Fibroblast of skin of abdomen (primary cell): ENCODE results near the gene TRERF1.
A peak's percentile ranks its signal among the peaks of the same experiment; 100 is the strongest.
"Not testable (repeated sequence)": the region's sequence is repeated elsewhere in the genome, so short reads cannot be mapped to it uniquely, and the experiment has no call there.

Source experiments
- DNase-seq: peaks from one replicate; pipeline ENCODE4 v3.0.0-alpha.2; 2013

The TRERF1 gene

GRCh38 chr6:42239333-42239732 is 212.4 kb downstream of the TRERF1 start:
- no peak for DNase-seq

GRCh38 chr6:42237857-42238256 is 213.9 kb downstream of the TRERF1 start:
- DNase-seq: no peak

- no peak for DNase-seq
Measured at GRCh38 chr6:42236682-42237473, 214.8 kb downstream of the TRERF1 start.

DNA sequence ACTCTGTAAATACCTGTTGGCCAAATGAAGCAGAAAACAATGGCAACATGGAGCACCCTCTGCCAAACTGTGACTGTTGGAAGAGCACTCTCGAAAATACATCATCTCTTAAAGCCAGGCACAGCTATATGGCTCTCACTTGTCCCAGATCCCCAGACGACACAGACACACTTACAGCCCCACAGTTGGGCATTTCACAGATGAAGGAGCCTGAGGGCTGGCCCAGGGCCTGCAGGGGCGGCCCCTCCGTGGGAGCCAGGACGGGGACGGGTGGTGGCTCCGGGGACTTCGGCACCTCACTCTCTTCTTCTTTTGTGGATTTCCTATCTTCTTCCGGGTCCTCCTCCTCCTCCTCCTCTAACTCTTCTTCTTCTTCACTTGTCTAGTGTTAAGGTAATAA is 215.7 kb downstream of the TRERF1 start:
- no peak for DNase-seq

DNA sequence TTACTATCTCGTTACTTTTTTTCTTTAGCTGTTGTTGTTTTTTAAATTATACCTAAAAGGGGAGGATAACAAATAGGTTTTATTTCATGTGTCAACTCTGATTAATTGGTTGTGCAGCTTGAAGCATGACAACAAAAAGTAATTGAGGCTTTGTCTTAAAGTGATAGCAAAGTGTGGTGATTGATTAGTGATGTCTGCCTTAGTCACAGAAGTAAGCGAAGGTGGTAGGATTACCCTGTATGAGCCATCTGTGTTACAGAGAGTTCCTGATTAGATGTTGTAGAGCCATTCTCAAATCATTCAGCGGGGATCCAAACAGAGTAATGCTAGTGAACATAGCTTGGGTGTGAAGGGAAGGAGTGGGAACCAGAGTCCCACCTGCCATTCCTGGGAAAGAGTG is 219.7 kb downstream of the TRERF1 start:
- no peak for DNase-seq

- DNase-seq: no peak
Measured at GRCh38 chr6:42230345-42231321, 221.1 kb downstream of the TRERF1 start.

- no peak for DNase-seq
Measured at GRCh38 chr6:42229506-42230119, 222.1 kb downstream of the TRERF1 start.

DNA sequence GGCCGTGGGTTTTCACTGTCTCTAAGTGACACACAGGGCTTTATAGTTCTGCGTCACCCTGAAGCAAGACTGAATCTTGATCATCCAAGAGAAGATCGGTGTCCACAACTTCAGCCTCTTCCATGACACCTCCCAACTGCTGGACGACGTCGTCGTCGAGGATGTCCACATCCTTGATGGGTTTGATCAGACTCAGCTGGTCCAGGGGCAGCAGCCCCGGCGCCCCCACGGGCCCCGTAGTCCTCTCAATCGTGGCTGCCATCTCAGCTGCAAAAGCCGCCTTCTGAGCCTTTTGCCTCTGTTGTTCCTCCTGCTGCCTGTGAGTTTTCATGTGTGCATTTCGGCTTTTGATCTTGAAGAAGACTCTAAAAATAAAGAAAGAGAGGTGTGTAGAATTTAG is 223.4 kb downstream of the TRERF1 start:
- DNase-seq: no peak

- no peak for DNase-seq
Measured at GRCh38 chr6:42227173-42227850, 224.4 kb downstream of the TRERF1 start.

DNA sequence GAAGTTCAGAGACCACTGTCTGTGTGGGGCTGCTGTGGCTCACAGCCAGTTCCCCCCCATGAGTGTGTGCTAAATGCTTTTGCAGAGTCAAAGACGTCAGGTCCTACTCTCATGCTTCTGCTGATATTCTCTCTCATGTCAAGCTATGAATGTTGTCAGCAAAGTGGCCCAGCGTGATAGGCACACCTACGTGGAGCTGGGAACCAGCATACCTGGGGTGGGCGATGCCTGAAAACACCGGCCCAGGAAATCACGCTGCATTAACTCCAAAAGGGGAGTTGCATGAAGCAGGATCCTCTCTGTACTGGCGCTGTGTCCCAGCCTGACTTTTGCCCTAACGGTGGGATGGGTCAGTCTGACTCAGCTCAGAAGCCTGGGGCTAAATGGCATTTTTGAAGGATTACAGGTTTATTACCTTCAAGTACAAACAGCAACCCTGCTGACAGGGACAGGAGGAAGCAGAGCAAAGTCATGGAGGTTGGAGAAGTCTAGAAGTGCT is 225.0 kb downstream of the TRERF1 start:
- DNase-seq: no peak

GRCh38 chr6:42226161-42226611 is 225.5 kb downstream of the TRERF1 start:
- peak; percentile 22 for DNase-seq

DNA sequence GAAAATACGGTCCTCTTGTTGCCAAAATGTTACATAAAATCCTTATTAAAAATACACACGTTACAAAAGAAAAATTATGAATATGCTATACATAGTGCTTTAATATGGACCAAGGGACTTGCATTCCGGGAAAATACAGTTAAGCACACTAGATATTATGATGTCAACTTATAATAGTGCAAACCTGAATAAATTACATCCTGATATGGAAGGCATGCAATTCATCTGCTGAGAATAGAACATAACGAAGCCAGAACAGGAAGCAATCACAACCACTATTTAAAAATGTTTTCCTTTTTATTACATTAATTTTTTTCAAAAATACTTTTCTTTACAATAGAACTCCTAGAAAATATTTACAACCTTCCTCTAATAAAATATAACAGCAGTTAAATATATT is 226.3 kb downstream of the TRERF1 start:
- no peak for DNase-seq

- DNase-seq: no peak
Measured at GRCh38 chr6:42225029-42225339, 226.7 kb downstream of the TRERF1 start.

DNA sequence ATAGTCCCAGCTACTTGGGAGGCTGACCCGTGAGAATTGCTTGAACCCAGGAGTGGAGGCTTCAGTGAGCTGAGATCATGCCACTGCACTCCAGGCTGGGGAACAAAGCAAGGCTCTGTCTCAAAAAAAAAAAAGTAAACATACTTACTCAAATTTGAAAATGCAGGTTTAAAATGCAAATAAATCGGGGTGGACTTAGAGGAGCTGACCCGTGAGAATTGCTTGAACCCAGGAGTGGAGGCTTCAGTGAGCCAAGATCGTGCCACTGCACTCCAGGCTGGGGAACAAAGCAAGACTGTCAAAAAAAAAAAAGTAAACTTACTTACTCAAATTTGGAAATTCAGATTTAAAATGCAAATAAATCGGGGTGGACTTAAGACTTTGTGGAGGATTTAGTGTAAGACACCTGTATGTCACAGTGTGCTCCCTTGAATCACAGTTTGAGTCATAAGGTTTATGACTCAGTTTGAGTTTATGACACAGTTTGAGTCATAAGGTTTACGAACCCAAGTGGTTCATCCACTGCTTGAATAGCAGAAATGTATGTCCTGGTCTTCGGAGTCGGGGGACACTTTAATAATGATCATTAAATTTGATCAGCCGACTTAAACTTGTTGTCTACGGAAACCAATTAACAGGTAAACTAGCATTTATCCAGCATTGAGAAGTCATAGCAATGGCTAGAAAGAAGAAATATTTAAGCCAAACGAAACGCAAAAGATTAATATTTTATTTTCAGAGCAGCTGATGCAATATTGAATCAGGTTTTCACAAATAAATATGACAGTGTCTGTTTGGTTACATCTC is 227.3 kb downstream of the TRERF1 start:
- DNase-seq: peak; percentile 76

GRCh38 chr6:42222448-42222847 is 229.3 kb downstream of the TRERF1 start:
- no peak for DNase-seq

DNA sequence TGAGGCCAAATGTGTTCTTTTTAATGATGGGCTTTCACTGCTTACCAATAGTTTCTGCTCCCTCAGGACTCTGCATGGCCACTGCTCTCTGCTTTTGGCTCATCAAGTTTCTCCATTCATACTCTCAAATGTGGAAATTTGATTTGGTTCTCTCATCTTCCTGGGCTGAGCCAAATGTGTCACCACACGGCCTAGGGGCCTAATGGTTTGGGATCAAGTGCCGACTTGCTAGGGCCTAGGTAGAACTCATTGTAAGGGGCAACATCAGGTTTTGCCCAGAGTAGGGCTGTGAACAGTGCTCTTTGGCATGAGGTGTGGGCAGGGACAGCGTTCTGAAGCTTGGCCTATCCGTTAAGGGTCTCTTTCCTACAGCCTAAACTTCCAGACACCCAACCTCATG is 230.2 kb downstream of the TRERF1 start:
- no peak for DNase-seq

GRCh38 chr6:42220807-42221206 is 230.9 kb downstream of the TRERF1 start:
- DNase-seq: no peak

GRCh38 chr6:42217519-42218367 is 234.0 kb downstream of the TRERF1 start, which contains the start of gene MRPS10:
TSS of gene MRPS10 (minus strand) at chr6:42217861. CDS start at chr6:42217849, 12 bp downstream.
- DNase-seq: peak; percentile 96

DNA sequence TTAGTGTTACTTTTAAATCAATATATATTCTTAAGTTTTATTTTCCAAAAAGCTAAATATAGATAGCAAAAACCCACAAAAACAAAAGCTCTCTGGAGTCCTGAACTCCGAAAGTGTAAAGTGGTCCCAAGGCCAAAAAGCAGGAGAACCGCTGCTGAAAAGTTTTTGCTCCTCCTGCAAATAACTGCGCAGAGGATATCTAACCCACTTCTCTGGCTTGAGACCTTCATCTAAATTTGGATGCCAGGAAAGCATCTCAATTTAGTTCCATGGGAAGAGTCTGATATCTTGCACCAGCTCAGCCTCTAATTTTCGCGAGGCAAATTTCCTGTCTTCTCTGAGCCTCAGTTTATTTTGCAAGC is 234.6 kb downstream of the TRERF1 start:
- DNase-seq: no peak

DNA sequence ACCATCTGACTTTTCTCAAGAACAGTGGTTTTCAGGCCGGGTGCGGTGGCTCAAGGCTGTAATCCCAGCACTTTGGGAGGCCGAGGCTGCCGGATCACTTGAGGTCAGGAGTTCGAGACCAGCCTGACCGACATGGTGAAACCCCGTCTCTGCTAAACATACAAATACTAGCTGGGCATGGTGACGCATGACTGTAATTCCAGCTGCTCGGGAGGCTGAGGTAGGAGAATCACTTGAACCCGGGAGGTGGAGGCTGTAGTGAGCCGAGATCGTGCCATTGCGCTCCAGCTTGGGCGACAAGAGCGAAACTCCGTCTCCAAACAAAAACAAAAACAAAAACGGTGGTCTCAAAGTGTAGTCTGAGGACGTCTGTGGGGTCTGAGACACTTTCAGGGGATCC is 235.2 kb downstream of the TRERF1 start:
- not testable (repeated sequence) for DNase-seq

DNA sequence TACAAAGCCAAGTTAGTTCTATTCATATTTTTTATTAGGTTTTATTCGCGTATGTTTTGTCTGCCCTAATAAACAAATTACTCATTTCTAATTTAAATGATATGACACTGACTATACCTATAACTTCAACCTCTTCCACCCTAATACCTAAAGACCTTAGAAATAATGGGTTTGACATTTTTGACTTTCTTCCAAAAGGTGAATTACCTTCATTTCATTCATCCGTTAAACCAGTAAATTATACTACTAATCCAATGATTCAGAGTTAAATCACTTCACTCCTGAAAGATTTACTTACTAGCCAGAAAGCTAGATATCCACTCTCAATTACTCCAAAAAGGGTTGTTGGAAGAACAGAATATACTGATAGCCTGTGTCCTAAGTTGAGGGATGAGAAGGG is 239.3 kb downstream of the TRERF1 start:
- no peak for DNase-seq
